ENCODE results near the gene RSPO3.

The RSPO3 gene

GRCh38 chr6:127146932-127147331 is 28.5 kb downstream of the RSPO3 start:
- Histone ChIP-seq H2AFZ (ENCODE audit: low read depth, low read length) (no peak overlapping the region), H3K4me3 (ENCODE audit: low read length) (no peak overlapping the region), H3K36me3 (ENCODE audit: insufficient read depth, low read length) (no peaks in the 10 kb centered on the region), H3K4me1 (ENCODE audit: insufficient read depth, low read length) (no peaks in the 10 kb centered on the region), H3K9me3 (ENCODE audit: low read length) (no peaks in the 10 kb centered on the region), H3K27me3 (ENCODE audit: insufficient read depth, low read length) (no peaks in the 10 kb centered on the region)

- no peak overlapping the region for H2AFZ ChIP-seq (ENCODE audit: low read depth, low read length)
- no peaks in the 10 kb centered on the region for H3K4me1 ChIP-seq (ENCODE audit: insufficient read depth, low read length)
- no peaks in the 10 kb centered on the region for H3K27me3 ChIP-seq (ENCODE audit: insufficient read depth, low read length)
- H3K9me3 ChIP-seq (ENCODE audit: low read length) = no peaks in the 10 kb centered on the region
- H3K4me3 ChIP-seq (ENCODE audit: low read length) = no peak overlapping the region
- H3K36me3 ChIP-seq (ENCODE audit: insufficient read depth, low read length) = no peaks in the 10 kb centered on the region
These were observed 29.1 kb downstream of the RSPO3 start for GRCh38 chr6:127147534-127147933.

GRCh38 chr6:127148511-127148910 is 30.0 kb downstream of the RSPO3 start:
- Histone ChIP-seq H3K27me3 (ENCODE audit: insufficient read depth, low read length) (no peaks in the 10 kb centered on the region), H3K4me3 (ENCODE audit: low read length) (no peak overlapping the region), H3K9me3 (ENCODE audit: low read length) (no peaks in the 10 kb centered on the region), H2AFZ (ENCODE audit: low read depth, low read length) (no peak overlapping the region), H3K4me1 (ENCODE audit: insufficient read depth, low read length) (no peaks in the 10 kb centered on the region), H3K36me3 (ENCODE audit: insufficient read depth, low read length) (no peaks in the 10 kb centered on the region)

GRCh38 chr6:127154509-127154908 is 36.0 kb downstream of the RSPO3 start:
- H3K27me3 ChIP-seq (ENCODE audit: insufficient read depth, low read length) = no peaks in the 10 kb centered on the region

GRCh38 chr6:127160484-127160883 is 42.0 kb downstream of the RSPO3 start:
- no peak overlapping the region for H3K4me3 ChIP-seq (ENCODE audit: low read length)
- no peaks in the 10 kb centered on the region for H3K27me3 ChIP-seq (ENCODE audit: insufficient read depth, low read length)
- no peak overlapping the region for H2AFZ ChIP-seq (ENCODE audit: low read depth, low read length)
- no peaks in the 10 kb centered on the region for H3K36me3 ChIP-seq (ENCODE audit: insufficient read depth, low read length)
- no peaks in the 10 kb centered on the region for H3K9me3 ChIP-seq (ENCODE audit: low read length)
- peaks cover 23% of the 10 kb centered on the region for H3K4me1 ChIP-seq (ENCODE audit: insufficient read depth, low read length)

More at GRCh38 chr6:127154509-127154908, 36.0 kb downstream of the RSPO3 start:
- Histone ChIP-seq H3K4me3 (ENCODE audit: low read length) (no peak overlapping the region), H3K36me3 (ENCODE audit: insufficient read depth, low read length) (no peaks in the 10 kb centered on the region), H2AFZ (ENCODE audit: low read depth, low read length) (peak overlapping the region; percentile 15), H3K9me3 (ENCODE audit: low read length) (no peaks in the 10 kb centered on the region), H3K4me1 (ENCODE audit: insufficient read depth, low read length) (peaks cover 6% of the 10 kb centered on the region)

- H2AFZ ChIP-seq (ENCODE audit: low read depth, low read length) = no peak overlapping the region
- H3K36me3 ChIP-seq (ENCODE audit: insufficient read depth, low read length) = no peaks in the 10 kb centered on the region
- H3K9me3 ChIP-seq (ENCODE audit: low read length) = no peaks in the 10 kb centered on the region
- H3K27me3 ChIP-seq (ENCODE audit: insufficient read depth, low read length) = no peaks in the 10 kb centered on the region
- peaks cover 22% of the 10 kb centered on the region for H3K4me1 ChIP-seq (ENCODE audit: insufficient read depth, low read length)
- H3K4me3 ChIP-seq (ENCODE audit: low read length) = no peak overlapping the region
These were observed 44.4 kb downstream of the RSPO3 start for GRCh38 chr6:127162836-127163235.

- Histone ChIP-seq H3K9me3 (ENCODE audit: low read length) (no peaks in the 10 kb centered on the region), H3K4me1 (ENCODE audit: insufficient read depth, low read length) (peaks cover 22% of the 10 kb centered on the region), H3K4me3 (ENCODE audit: low read length) (no peak overlapping the region), H3K36me3 (ENCODE audit: insufficient read depth, low read length) (no peaks in the 10 kb centered on the region), H3K27me3 (ENCODE audit: insufficient read depth, low read length) (no peaks in the 10 kb centered on the region), H2AFZ (ENCODE audit: low read depth, low read length) (peak overlapping the region; percentile 44)
These were observed 45.6 kb downstream of the RSPO3 start for GRCh38 chr6:127164036-127164435.

- H2AFZ ChIP-seq (ENCODE audit: low read depth, low read length) = peak overlapping the region; percentile 44
- H3K9me3 ChIP-seq (ENCODE audit: low read length) = no peaks in the 10 kb centered on the region
- peaks cover 22% of the 10 kb centered on the region for H3K4me1 ChIP-seq (ENCODE audit: insufficient read depth, low read length)
- H3K36me3 ChIP-seq (ENCODE audit: insufficient read depth, low read length) = no peaks in the 10 kb centered on the region
- no peak overlapping the region for H3K4me3 ChIP-seq (ENCODE audit: low read length)
- H3K27me3 ChIP-seq (ENCODE audit: insufficient read depth, low read length) = no peaks in the 10 kb centered on the region
These were observed 46.1 kb downstream of the RSPO3 start for GRCh38 chr6:127164565-127164964.

- Histone ChIP-seq H2AFZ (ENCODE audit: low read depth, low read length) (no peak overlapping the region), H3K36me3 (ENCODE audit: insufficient read depth, low read length) (no peaks in the 10 kb centered on the region), H3K9me3 (ENCODE audit: low read length) (no peaks in the 10 kb centered on the region), H3K27me3 (ENCODE audit: insufficient read depth, low read length) (no peaks in the 10 kb centered on the region), H3K4me3 (ENCODE audit: low read length) (no peak overlapping the region), H3K4me1 (ENCODE audit: insufficient read depth, low read length) (no peaks in the 10 kb centered on the region)
These were observed 54.9 kb downstream of the RSPO3 start for GRCh38 chr6:127173156-127173940.

GRCh38 chr6:127176146-127176545 is 57.7 kb downstream of the RSPO3 start:
- no peak overlapping the region for H2AFZ ChIP-seq (ENCODE audit: low read depth, low read length)
- H3K27me3 ChIP-seq (ENCODE audit: insufficient read depth, low read length) = no peaks in the 10 kb centered on the region
- no peaks in the 10 kb centered on the region for H3K9me3 ChIP-seq (ENCODE audit: low read length)
- H3K4me3 ChIP-seq (ENCODE audit: low read length) = no peak overlapping the region
- no peaks in the 10 kb centered on the region for H3K4me1 ChIP-seq (ENCODE audit: insufficient read depth, low read length)
- H3K36me3 ChIP-seq (ENCODE audit: insufficient read depth, low read length) = no peaks in the 10 kb centered on the region

- H3K4me1 ChIP-seq (ENCODE audit: insufficient read depth, low read length) = no peaks in the 10 kb centered on the region
- no peak overlapping the region for H2AFZ ChIP-seq (ENCODE audit: low read depth, low read length)
- no peaks in the 10 kb centered on the region for H3K36me3 ChIP-seq (ENCODE audit: insufficient read depth, low read length)
- H3K27me3 ChIP-seq (ENCODE audit: insufficient read depth, low read length) = no peaks in the 10 kb centered on the region
- H3K9me3 ChIP-seq (ENCODE audit: low read length) = no peaks in the 10 kb centered on the region
- no peak overlapping the region for H3K4me3 ChIP-seq (ENCODE audit: low read length)
These were observed 58.8 kb downstream of the RSPO3 start for GRCh38 chr6:127177030-127177922.

- H3K4me1 ChIP-seq (ENCODE audit: insufficient read depth, low read length) = no peaks in the 10 kb centered on the region
- H3K27me3 ChIP-seq (ENCODE audit: insufficient read depth, low read length) = no peaks in the 10 kb centered on the region
- no peak overlapping the region for H2AFZ ChIP-seq (ENCODE audit: low read depth, low read length)
- H3K36me3 ChIP-seq (ENCODE audit: insufficient read depth, low read length) = no peaks in the 10 kb centered on the region
- H3K4me3 ChIP-seq (ENCODE audit: low read length) = no peak overlapping the region
- H3K9me3 ChIP-seq (ENCODE audit: low read length) = no peaks in the 10 kb centered on the region
These were observed 59.4 kb downstream of the RSPO3 start for GRCh38 chr6:127177923-127178231.

GRCh38 chr6:127178746-127179145 is 60.3 kb downstream of the RSPO3 start:
- no peaks in the 10 kb centered on the region for H3K9me3 ChIP-seq (ENCODE audit: low read length)
- no peaks in the 10 kb centered on the region for H3K4me1 ChIP-seq (ENCODE audit: insufficient read depth, low read length)
- no peak overlapping the region for H3K4me3 ChIP-seq (ENCODE audit: low read length)
- no peak overlapping the region for H2AFZ ChIP-seq (ENCODE audit: low read depth, low read length)
- H3K27me3 ChIP-seq (ENCODE audit: insufficient read depth, low read length) = no peaks in the 10 kb centered on the region
- no peaks in the 10 kb centered on the region for H3K36me3 ChIP-seq (ENCODE audit: insufficient read depth, low read length)

Measured in neuron (in vitro differentiated cells).